ENCODE measurements around the gene SYCP3. TPM values are rescaled to one million over a fixed set of nuclear protein-coding genes. Genes with fewer than 3 reads are reported as not detected.

The SYCP3 gene
- polyA plus RNA-seq, 1 donor (not counting 4 experiments of a cell fraction or from before 2014, with no cell fraction given), result 0.16 TPM

GRCh38 chr12:101714877-101715444 is 24.3 kb downstream of the SYCP3 start:
- no peak overlapping the region for H3K27ac ChIP-seq (ENCODE audit: control insufficient read depth, insufficient read depth, low read length)
- H4K20me1 ChIP-seq (ENCODE audit: control insufficient read depth, extremely low read depth, insufficient read depth, low read length), result no peaks in the 10 kb centered on the region
- no peaks in the 10 kb centered on the region for H3K27me3 ChIP-seq (ENCODE audit: control insufficient read depth, extremely low read depth, insufficient read depth, low read length)
- H2AFZ ChIP-seq (ENCODE audit: control insufficient read depth, low read length), result no peak overlapping the region
- TF ChIP-seq EZH2 (IDR thresholded peaks at IDR 0.05; ENCODE audit: low read length) (no peak), CTCF (optimal IDR thresholded peaks at IDR 0.05 in 1 of 3, IDR thresholded peaks at IDR 0.05 in 1 of 3, conservative IDR thresholded peaks at IDR 0.05 in 1 of 3; ENCODE audit: extremely low read depth in 1 of 3, insufficient read depth in 2 of 3, low read length in 3 of 3) (no peak)
- no peak overlapping the region for H3K9ac ChIP-seq (ENCODE audit: control insufficient read depth, extremely low read depth, insufficient read depth, low read length)
- H3K4me2 ChIP-seq (ENCODE audit: control insufficient read depth, extremely low read depth, insufficient read depth, low read depth, low read length), result no peak overlapping the region
- FAIRE-seq (no peak), DNase-seq (ENCODE audit: low read depth, low spot score) (no peak)
- no peaks in the 10 kb centered on the region for H3K9me3 ChIP-seq (ENCODE audit: control insufficient read depth, low read depth, low read length)
- no peaks in the 10 kb centered on the region for H3K36me3 ChIP-seq (ENCODE audit: control insufficient read depth in 2 of 2, extremely low read depth in 1 of 2, insufficient read depth in 2 of 2, low read length in 2 of 2)
- no peak overlapping the region for H3K4me3 ChIP-seq (ENCODE audit: control insufficient read depth in 2 of 3, extremely low read depth in 1 of 3, insufficient read depth in 2 of 3, low read depth in 1 of 3, low read length in 3 of 3)
- H3K79me2 ChIP-seq (ENCODE audit: control insufficient read depth, insufficient read depth, low read length), result peaks cover 3% of the 10 kb centered on the region
- no peaks in the 10 kb centered on the region for H3K4me1 ChIP-seq (ENCODE audit: control insufficient read depth, extremely low read depth, insufficient read depth, low read length)
- no peaks in the 10 kb centered on the region for H3K9me1 ChIP-seq (ENCODE audit: control insufficient read depth, extremely low read depth, insufficient read depth, low read length)
- dilution Hi-C loops (cut with MboI; ENCODE audit: extremely low pct_ligation_motif_present, low sequenced_read_pairs), result no loop called here

GRCh38 chr12:101713930-101714329 is 25.3 kb downstream of the SYCP3 start:
- Histone ChIP-seq H3K9me1 (ENCODE audit: control insufficient read depth, extremely low read depth, insufficient read depth, low read length) (no peaks in the 10 kb centered on the region), H3K9ac (ENCODE audit: control insufficient read depth, extremely low read depth, insufficient read depth, low read length) (no peak overlapping the region), H3K27me3 (ENCODE audit: control insufficient read depth, extremely low read depth, insufficient read depth, low read length) (no peaks in the 10 kb centered on the region), H3K4me2 (ENCODE audit: control insufficient read depth, extremely low read depth, insufficient read depth, low read depth, low read length) (no peak overlapping the region), H3K27ac (ENCODE audit: control insufficient read depth, insufficient read depth, low read length) (no peak overlapping the region), H3K4me1 (ENCODE audit: control insufficient read depth, extremely low read depth, insufficient read depth, low read length) (no peaks in the 10 kb centered on the region), H3K4me3 (ENCODE audit: control insufficient read depth in 2 of 3, extremely low read depth in 1 of 3, insufficient read depth in 2 of 3, low read depth in 1 of 3, low read length in 3 of 3) (no peak overlapping the region), H3K36me3 (ENCODE audit: control insufficient read depth in 2 of 2, extremely low read depth in 1 of 2, insufficient read depth in 2 of 2, low read length in 2 of 2) (no peaks in the 10 kb centered on the region), H2AFZ (ENCODE audit: control insufficient read depth, low read length) (no peak overlapping the region), H4K20me1 (ENCODE audit: control insufficient read depth, extremely low read depth, insufficient read depth, low read length) (no peaks in the 10 kb centered on the region), H3K79me2 (ENCODE audit: control insufficient read depth, insufficient read depth, low read length) (peaks cover 3% of the 10 kb centered on the region), H3K9me3 (ENCODE audit: control insufficient read depth, low read depth, low read length) (no peaks in the 10 kb centered on the region)
- dilution Hi-C loops (cut with MboI; ENCODE audit: extremely low pct_ligation_motif_present, low sequenced_read_pairs), result no loop called here
- TF ChIP-seq CTCF (optimal IDR thresholded peaks at IDR 0.05 in 1 of 3, IDR thresholded peaks at IDR 0.05 in 1 of 3, conservative IDR thresholded peaks at IDR 0.05 in 1 of 3; ENCODE audit: extremely low read depth in 1 of 3, insufficient read depth in 2 of 3, low read length in 3 of 3), result no peak
- no peak for TF ChIP-seq EZH2 (IDR thresholded peaks at IDR 0.05; ENCODE audit: low read length)
- no peak for DNase-seq (ENCODE audit: low read depth, low spot score)
- FAIRE-seq, result no peak

All from keratinocyte (primary cell).